GM23338 (cell line): Measurements from ENCODE around the gene NDC1. TPM values are rescaled to one million over a fixed set of nuclear protein-coding genes. Genes with fewer than 3 reads are reported as not detected.

ENCODE experiments used
- ATAC-seq: fragments of 200-7000 bp; cut with Tn5 transposase; 3 replicates; pipeline ENCODE4 v1.9.1; 2020
- DNase-seq: peaks from one replicate; pipeline ENCODE4 v3.0.0-alpha.2; 2015; ENCODE audit warnings: low spot score
- H2AFZ ChIP-seq: fragments of 200-600 bp; sonication (generic); 2 replicates; pipeline ENCODE4 v1.8.0; 2016; ENCODE audit warnings: antibody characterized with exemption, mild to moderate bottlenecking, moderate library complexity
- H3F3A ChIP-seq: fragments of 200-600 bp; sonication (generic); replicated peaks from 2 replicates; pipeline ENCODE4 v1.8.0; 2017; ENCODE audit warnings: antibody characterized with exemption, mixed run types, low read depth
- H3K27ac ChIP-seq: fragments of 200-600 bp; sonication (generic); 2 replicates; pipeline ENCODE4 v1.6.1; 2016; ENCODE audit warnings: low read depth
- H3K27me3 ChIP-seq: fragments of 200-600 bp; sonication (generic); 2 replicates; pipeline ENCODE4 v1.8.0; 2016; ENCODE audit warnings: mild to moderate bottlenecking, mixed run types, moderate library complexity; ENCODE audit not compliant: insufficient read depth
- H3K36me3 ChIP-seq: fragments of 200-600 bp; sonication (generic); 2 replicates; pipeline ENCODE4 v1.8.0; 2016; ENCODE audit warnings: mild to moderate bottlenecking; ENCODE audit not compliant: insufficient read depth
- H3K4me1 ChIP-seq: fragments of 200-600 bp; sonication (generic); 2 replicates; pipeline ENCODE4 v1.8.0; 2016; ENCODE audit warnings: mild to moderate bottlenecking, moderate library complexity; ENCODE audit not compliant: insufficient read depth
- H3K4me2 ChIP-seq: fragments of 200-600 bp; sonication (generic); 2 replicates; pipeline ENCODE4 v1.7.1; 2017; ENCODE audit warnings: mixed run types
- H3K4me3 ChIP-seq: fragments of 200-600 bp; sonication (generic); 2 replicates; pipeline ENCODE4 v1.6.1; 2016; ENCODE audit warnings: mixed run types
- H3K79me2 ChIP-seq: fragments of 200-600 bp; sonication (generic); replicated peaks from 2 replicates; pipeline ENCODE4 v1.8.0; 2017; ENCODE audit warnings: mild to moderate bottlenecking; ENCODE audit not compliant: insufficient read depth
- H3K9me2 ChIP-seq: fragments of 200-600 bp; sonication (generic); 2 replicates; pipeline ENCODE4 v1.8.0; 2017; ENCODE audit not compliant: insufficient read depth
- H4K20me1 ChIP-seq: fragments of 200-600 bp; sonication (generic); replicated peaks from 2 replicates; pipeline ENCODE4 v1.8.0; 2017; ENCODE audit warnings: mild to moderate bottlenecking; ENCODE audit not compliant: insufficient read depth
- H3K27ac Mint-ChIP-seq: 2 replicates; pipeline ENCODE4 v1.8.0; 2020; ENCODE audit warnings: inconsistent platforms, mild to moderate bottlenecking, moderate library complexity, mixed read lengths
- H3K27me3 Mint-ChIP-seq: 3 replicates; pipeline ENCODE4 v1.8.0; 2022; ENCODE audit warnings: low read depth, mild to moderate bottlenecking, moderate library complexity, mixed read lengths, inconsistent platforms; ENCODE audit not compliant: insufficient read depth, poor library complexity
- H3K36me3 Mint-ChIP-seq: 3 replicates; pipeline ENCODE4 v1.8.0; 2021; ENCODE audit warnings: low read depth, mild to moderate bottlenecking, inconsistent platforms, moderate library complexity, mixed read lengths
- H3K4me1 Mint-ChIP-seq: 3 replicates; pipeline ENCODE4 v1.8.0; 2020; ENCODE audit warnings: mild to moderate bottlenecking, inconsistent platforms, mixed read lengths
- H3K4me3 Mint-ChIP-seq: 3 replicates; pipeline ENCODE4 v1.8.0; 2021; ENCODE audit warnings: moderate library complexity, mild to moderate bottlenecking, inconsistent platforms, mixed read lengths
- H3K9me3 Mint-ChIP-seq: 3 replicates; pipeline ENCODE4 v1.8.0; 2020; ENCODE audit warnings: moderate library complexity, mild to moderate bottlenecking, inconsistent platforms, mixed read lengths
- CREB1 ChIP-seq: fragments of 250-450 bp; sonication (Bioruptor Pico); IDR thresholded peaks from 2 replicates; pipeline ENCODE4 v1.5.0; 2020; ENCODE audit warnings: low read depth, mild to moderate bottlenecking, moderate library complexity
- EZH2 ChIP-seq: fragments of 200-600 bp; sonication (generic); IDR thresholded peaks from one replicate; pipeline ENCODE4 v1.8.0; 2017; ENCODE audit warnings: antibody characterized with exemption, mild to moderate bottlenecking, low read depth; ENCODE audit not compliant: unreplicated experiment
- EZH2phosphoT487 ChIP-seq: fragments of 200-600 bp; sonication (generic); IDR thresholded peaks from one replicate; pipeline ENCODE4 v1.8.1; 2018; ENCODE audit warnings: antibody characterized with exemption; ENCODE audit not compliant: unreplicated experiment
- JUNB ChIP-seq: IDR thresholded peaks from one replicate; pipeline ENCODE4 v1.6.1; 2016; ENCODE audit warnings: antibody characterized with exemption; ENCODE audit not compliant: unreplicated experiment
- NANOG ChIP-seq: IDR thresholded peaks from 2 replicates; pipeline ENCODE4 v1.6.1; 2016; ENCODE audit warnings: antibody characterized with exemption, borderline replicate concordance
- POLR2AphosphoS5 ChIP-seq: IDR thresholded peaks from 2 replicates; pipeline ENCODE4 v1.6.1; 2016; ENCODE audit warnings: antibody characterized with exemption, low read depth
- STAT1 ChIP-seq: IDR thresholded peaks from one replicate; pipeline ENCODE4 v1.6.1; 2016; ENCODE audit warnings: antibody characterized with exemption; ENCODE audit not compliant: unreplicated experiment
- ZNF114 ChIP-seq: fragments of 250-450 bp; sonication (Bioruptor Pico); IDR thresholded peaks from 2 replicates; pipeline ENCODE4 v1.5.0; 2020; ENCODE audit warnings: mild to moderate bottlenecking, moderate library complexity
- ZNF331 ChIP-seq: fragments of 250-450 bp; sonication (Bioruptor Pico); IDR thresholded peaks from 2 replicates; pipeline ENCODE4 v1.5.0; 2020; ENCODE audit warnings: low read depth, mild to moderate bottlenecking, moderate library complexity
- polyA plus RNA-seq: library from polyadenylated mRNA; unstranded; fragments of >200 nt; fragmentation: Nextera tagmentation; extraction: Ambion mirVana; gene quantifications from 2 replicates; pipeline ENCODE4 v1.2.1, GENCODE V29; 2016
- total RNA-seq: library from RNA; depleted of rRNA; stranded (reverse); fragments of >200 nt; shearing (Covaris generic); gene quantifications from 2 replicates; pipeline ENCODE4 v1.2.3, GENCODE V29; 2014
- TF ChIP-seq, protein P1 (sequence below): fragments of 250-450 bp; sonication (Bioruptor Pico); IDR thresholded peaks from 2 replicates; pipeline ENCODE4 v1.5.0; 2020; ENCODE audit warnings: mild to moderate bottlenecking, moderate library complexity
- TF ChIP-seq, protein P2 (sequence below): IDR thresholded peaks from one replicate; pipeline ENCODE4 v1.6.1; 2018; ENCODE audit warnings: antibody characterized with exemption; ENCODE audit not compliant: unreplicated experiment
- TF ChIP-seq, protein P3 (sequence below), 2 experiments: fragments of 200-600 bp in 1 of 2; sonication (generic) in 1 of 2; conservative IDR thresholded peaks; 2 replicates each; pipeline versions ENCODE4 v1.5.1 to v1.6.1; 2016 to 2017; ENCODE audit warnings: antibody characterized with exemption in 2 of 2, low read depth in 2 of 2, mild to moderate bottlenecking in 2 of 2, moderate library complexity in 1 of 2
- TF ChIP-seq, protein P4 (sequence below): IDR thresholded peaks from 2 replicates; pipeline ENCODE4 v1.6.1; 2016; ENCODE audit warnings: antibody characterized with exemption

Gene NDC1
- total and polyA plus RNA-seq, 2 experiments from 2014 or later: 19.8 to 100 TPM

DNA sequence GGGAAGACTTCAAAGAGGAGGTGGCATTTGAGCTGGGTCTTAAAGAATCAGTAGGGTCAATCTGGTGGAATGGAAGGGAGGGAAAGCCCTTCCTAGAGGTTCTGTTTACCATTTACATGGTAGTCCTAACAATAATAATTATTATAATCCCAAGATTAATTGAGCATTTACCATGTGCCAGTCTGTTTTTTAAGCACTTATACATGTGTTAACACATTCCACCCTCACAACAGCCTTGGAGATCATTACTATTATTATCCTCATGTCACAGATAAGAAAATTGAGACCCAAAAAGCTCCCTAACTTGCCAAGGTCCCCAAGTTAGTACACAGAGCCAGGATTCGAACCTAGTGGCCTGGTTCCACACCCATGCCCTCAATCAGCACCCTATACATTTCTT is 109.9 kb downstream of the NDC1 start:
- H3K36me3 Mint-ChIP-seq: no peaks in the 10 kb centered on the region
- Histone ChIP-seq H3K79me2 (no peaks in the 10 kb centered on the region), H2AFZ (no peak overlapping the region), H3K9me2 (no peaks in the 10 kb centered on the region), H3F3A (no peaks in the 10 kb centered on the region), H3K4me3 (no peak overlapping the region), H3K27me3 (no peaks in the 10 kb centered on the region), H3K36me3 (no peaks in the 10 kb centered on the region), H3K27ac (no peak overlapping the region), H4K20me1 (no peaks in the 10 kb centered on the region), H3K4me1 (no peaks in the 10 kb centered on the region; the same call in 1 of the 2 replicates), H3K4me2 (no peak overlapping the region)
- ATAC-seq: no peak
- no peak overlapping the region for H3K4me3 Mint-ChIP-seq
- TF ChIP-seq, protein P1, sequence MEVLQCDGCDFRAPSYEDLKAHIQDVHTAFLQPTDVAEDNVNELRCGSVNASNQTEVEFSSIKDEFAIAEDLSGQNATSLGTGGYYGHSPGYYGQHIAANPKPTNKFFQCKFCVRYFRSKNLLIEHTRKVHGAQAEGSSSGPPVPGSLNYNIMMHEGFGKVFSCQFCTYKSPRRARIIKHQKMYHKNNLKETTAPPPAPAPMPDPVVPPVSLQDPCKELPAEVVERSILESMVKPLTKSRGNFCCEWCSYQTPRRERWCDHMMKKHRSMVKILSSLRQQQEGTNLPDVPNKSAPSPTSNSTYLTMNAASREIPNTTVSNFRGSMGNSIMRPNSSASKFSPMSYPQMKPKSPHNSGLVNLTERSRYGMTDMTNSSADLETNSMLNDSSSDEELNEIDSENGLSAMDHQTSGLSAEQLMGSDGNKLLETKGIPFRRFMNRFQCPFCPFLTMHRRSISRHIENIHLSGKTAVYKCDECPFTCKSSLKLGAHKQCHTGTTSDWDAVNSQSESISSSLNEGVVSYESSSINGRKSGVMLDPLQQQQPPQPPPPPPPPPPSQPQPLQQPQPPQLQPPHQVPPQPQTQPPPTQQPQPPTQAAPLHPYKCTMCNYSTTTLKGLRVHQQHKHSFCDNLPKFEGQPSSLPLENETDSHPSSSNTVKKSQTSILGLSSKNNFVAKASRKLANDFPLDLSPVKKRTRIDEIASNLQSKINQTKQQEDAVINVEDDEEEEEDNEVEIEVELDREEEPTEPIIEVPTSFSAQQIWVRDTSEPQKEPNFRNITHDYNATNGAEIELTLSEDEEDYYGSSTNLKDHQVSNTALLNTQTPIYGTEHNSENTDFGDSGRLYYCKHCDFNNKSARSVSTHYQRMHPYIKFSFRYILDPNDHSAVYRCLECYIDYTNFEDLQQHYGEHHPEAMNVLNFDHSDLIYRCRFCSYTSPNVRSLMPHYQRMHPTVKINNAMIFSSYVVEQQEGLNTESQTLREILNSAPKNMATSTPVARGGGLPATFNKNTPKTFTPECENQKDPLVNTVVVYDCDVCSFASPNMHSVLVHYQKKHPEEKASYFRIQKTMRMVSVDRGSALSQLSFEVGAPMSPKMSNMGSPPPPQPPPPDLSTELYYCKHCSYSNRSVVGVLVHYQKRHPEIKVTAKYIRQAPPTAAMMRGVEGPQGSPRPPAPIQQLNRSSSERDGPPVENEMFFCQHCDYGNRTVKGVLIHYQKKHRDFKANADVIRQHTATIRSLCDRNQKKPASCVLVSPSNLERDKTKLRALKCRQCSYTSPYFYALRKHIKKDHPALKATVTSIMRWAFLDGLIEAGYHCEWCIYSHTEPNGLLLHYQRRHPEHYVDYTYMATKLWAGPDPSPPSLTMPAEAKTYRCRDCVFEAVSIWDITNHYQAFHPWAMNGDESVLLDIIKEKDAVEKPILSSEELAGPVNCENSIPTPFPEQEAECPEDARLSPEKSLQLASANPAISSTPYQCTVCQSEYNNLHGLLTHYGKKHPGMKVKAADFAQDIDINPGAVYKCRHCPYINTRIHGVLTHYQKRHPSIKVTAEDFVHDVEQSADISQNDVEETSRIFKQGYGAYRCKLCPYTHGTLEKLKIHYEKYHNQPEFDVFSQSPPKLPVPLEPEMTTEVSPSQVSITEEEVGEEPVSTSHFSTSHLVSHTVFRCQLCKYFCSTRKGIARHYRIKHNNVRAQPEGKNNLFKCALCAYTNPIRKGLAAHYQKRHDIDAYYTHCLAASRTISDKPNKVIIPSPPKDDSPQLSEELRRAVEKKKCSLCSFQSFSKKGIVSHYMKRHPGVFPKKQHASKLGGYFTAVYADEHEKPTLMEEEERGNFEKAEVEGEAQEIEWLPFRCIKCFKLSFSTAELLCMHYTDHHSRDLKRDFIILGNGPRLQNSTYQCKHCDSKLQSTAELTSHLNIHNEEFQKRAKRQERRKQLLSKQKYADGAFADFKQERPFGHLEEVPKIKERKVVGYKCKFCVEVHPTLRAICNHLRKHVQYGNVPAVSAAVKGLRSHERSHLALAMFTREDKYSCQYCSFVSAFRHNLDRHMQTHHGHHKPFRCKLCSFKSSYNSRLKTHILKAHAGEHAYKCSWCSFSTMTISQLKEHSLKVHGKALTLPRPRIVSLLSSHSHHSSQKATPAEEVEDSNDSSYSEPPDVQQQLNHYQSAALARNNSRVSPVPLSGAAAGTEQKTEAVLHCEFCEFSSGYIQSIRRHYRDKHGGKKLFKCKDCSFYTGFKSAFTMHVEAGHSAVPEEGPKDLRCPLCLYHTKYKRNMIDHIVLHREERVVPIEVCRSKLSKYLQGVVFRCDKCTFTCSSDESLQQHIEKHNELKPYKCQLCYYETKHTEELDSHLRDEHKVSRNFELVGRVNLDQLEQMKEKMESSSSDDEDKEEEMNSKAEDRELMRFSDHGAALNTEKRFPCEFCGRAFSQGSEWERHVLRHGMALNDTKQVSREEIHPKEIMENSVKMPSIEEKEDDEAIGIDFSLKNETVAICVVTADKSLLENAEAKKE: no peak
- TF ChIP-seq, protein P2, sequence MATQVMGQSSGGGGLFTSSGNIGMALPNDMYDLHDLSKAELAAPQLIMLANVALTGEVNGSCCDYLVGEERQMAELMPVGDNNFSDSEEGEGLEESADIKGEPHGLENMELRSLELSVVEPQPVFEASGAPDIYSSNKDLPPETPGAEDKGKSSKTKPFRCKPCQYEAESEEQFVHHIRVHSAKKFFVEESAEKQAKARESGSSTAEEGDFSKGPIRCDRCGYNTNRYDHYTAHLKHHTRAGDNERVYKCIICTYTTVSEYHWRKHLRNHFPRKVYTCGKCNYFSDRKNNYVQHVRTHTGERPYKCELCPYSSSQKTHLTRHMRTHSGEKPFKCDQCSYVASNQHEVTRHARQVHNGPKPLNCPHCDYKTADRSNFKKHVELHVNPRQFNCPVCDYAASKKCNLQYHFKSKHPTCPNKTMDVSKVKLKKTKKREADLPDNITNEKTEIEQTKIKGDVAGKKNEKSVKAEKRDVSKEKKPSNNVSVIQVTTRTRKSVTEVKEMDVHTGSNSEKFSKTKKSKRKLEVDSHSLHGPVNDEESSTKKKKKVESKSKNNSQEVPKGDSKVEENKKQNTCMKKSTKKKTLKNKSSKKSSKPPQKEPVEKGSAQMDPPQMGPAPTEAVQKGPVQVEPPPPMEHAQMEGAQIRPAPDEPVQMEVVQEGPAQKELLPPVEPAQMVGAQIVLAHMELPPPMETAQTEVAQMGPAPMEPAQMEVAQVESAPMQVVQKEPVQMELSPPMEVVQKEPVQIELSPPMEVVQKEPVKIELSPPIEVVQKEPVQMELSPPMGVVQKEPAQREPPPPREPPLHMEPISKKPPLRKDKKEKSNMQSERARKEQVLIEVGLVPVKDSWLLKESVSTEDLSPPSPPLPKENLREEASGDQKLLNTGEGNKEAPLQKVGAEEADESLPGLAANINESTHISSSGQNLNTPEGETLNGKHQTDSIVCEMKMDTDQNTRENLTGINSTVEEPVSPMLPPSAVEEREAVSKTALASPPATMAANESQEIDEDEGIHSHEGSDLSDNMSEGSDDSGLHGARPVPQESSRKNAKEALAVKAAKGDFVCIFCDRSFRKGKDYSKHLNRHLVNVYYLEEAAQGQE: no peak
- TF ChIP-seq ZNF114 (CRISPR knock-in tag) (no peak), STAT1 (no peak), ZNF331 (CRISPR knock-in tag) (no peak), JUNB (no peak), EZH2 (no peak), EZH2phosphoT487 (no peak), POLR2AphosphoS5 (no peak), NANOG (no peak), CREB1 (no peak)
- TF ChIP-seq, protein P3, sequence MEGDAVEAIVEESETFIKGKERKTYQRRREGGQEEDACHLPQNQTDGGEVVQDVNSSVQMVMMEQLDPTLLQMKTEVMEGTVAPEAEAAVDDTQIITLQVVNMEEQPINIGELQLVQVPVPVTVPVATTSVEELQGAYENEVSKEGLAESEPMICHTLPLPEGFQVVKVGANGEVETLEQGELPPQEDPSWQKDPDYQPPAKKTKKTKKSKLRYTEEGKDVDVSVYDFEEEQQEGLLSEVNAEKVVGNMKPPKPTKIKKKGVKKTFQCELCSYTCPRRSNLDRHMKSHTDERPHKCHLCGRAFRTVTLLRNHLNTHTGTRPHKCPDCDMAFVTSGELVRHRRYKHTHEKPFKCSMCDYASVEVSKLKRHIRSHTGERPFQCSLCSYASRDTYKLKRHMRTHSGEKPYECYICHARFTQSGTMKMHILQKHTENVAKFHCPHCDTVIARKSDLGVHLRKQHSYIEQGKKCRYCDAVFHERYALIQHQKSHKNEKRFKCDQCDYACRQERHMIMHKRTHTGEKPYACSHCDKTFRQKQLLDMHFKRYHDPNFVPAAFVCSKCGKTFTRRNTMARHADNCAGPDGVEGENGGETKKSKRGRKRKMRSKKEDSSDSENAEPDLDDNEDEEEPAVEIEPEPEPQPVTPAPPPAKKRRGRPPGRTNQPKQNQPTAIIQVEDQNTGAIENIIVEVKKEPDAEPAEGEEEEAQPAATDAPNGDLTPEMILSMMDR (conservative IDR thresholded peaks at IDR 0.05; ENCODE audit: low read depth in 2 of 2): no peak
- TF ChIP-seq, protein P4, sequence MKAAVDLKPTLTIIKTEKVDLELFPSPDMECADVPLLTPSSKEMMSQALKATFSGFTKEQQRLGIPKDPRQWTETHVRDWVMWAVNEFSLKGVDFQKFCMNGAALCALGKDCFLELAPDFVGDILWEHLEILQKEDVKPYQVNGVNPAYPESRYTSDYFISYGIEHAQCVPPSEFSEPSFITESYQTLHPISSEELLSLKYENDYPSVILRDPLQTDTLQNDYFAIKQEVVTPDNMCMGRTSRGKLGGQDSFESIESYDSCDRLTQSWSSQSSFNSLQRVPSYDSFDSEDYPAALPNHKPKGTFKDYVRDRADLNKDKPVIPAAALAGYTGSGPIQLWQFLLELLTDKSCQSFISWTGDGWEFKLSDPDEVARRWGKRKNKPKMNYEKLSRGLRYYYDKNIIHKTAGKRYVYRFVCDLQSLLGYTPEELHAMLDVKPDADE: no peak
- no peak for DNase-seq
- H3K27ac Mint-ChIP-seq: no peak overlapping the region
- peaks cover 6% of the 10 kb centered on the region for H3K27me3 Mint-ChIP-seq
- peaks cover 11% of the 10 kb centered on the region; the same call in 2 of the 3 replicates for H3K4me1 Mint-ChIP-seq
- no peaks in the 10 kb centered on the region for H3K9me3 Mint-ChIP-seq
